Measurements from ENCODE around the gene RHOB.
"Not testable (repeated sequence)": the region's sequence is repeated elsewhere in the genome, so short reads cannot be mapped to it uniquely, and the experiment has no call there.

The RHOB gene

GRCh38 chr2:20422402-20423271 lies 24.2 kb upstream of the RHOB start:
- peak in 1 of 2 experiments; percentile 27 for DNase-seq

DNA sequence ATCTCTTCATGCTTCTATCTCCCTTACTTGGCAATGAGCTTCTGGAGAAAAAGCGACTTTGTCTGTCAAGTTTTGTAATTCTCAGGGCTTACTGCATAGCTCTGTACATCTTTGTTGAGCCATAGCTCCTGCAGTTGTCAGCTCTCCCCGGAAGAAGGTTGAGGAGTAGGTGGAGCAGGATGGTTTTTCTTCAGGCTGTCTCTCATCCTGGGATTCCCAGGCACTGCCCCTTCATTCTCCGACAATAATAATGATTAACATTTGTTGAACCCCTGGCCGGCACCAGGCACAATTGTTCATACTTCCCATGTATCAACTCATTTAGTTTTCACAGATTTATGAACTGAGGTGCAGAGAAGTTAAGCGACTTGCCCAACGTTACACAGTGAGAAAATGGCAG lies 23.5 kb upstream of the RHOB start:
- DNase-seq, result no peak

DNA sequence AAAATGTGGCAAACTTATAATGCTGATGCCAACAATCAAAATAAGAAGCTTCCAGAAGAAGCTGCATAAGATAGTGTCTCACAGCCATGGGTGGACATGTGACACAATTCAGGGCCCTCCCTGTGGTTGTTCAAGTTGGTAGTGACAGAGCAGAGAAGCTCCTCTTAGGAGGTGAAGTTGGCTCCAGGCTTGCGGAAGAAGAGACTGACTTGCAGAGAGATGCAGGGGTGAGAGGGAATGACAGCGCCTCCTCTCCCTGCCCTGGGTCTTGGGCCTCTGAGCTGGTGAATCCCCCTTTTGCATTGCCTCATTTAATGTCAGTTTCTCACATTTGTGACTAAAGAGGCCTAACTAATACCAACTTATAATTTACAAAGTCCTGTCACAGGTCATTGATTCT lies 23.0 kb upstream of the RHOB start:
- no peak for DNase-seq

GRCh38 chr2:20424300-20425290 lies 22.3 kb upstream of the RHOB start:
- no peak for DNase-seq

GRCh38 chr2:20425371-20425881 lies 21.4 kb upstream of the RHOB start:
- DNase-seq, result no peak

DNA sequence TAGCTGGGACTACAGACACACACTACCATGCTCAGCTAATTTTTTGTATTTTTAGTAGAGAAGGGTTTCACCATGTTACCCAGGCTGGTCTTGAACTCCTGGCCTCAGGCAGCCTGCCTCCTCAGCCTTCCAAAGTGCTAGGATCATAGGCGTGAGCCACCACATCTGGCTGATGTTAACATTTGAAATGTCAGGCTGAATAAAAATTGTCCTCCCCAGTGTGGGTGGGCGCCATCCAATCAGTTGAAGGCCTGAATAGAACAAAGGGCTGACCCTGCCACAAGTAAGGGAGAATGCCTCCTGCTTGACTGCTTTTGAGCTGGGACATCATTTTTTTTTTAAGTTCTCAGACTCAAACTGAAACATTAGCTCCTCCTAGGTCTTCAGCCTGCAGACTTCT lies 21.0 kb upstream of the RHOB start:
- DNase-seq, result no peak

GRCh38 chr2:20427931-20428526 lies 18.8 kb upstream of the RHOB start:
- no peak for DNase-seq

GRCh38 chr2:20428717-20429490 lies 18.0 kb upstream of the RHOB start:
- DNase-seq, result no peak

- no peak for DNase-seq
Measured at GRCh38 chr2:20429528-20429927, 17.3 kb upstream of the RHOB start.

GRCh38 chr2:20430035-20430434 lies 16.8 kb upstream of the RHOB start:
- no peak for DNase-seq

GRCh38 chr2:20430461-20431300 lies 16.2 kb upstream of the RHOB start:
- DNase-seq, result no peak

- no peak for DNase-seq
Measured at GRCh38 chr2:20431301-20431698, 15.6 kb upstream of the RHOB start.

DNA sequence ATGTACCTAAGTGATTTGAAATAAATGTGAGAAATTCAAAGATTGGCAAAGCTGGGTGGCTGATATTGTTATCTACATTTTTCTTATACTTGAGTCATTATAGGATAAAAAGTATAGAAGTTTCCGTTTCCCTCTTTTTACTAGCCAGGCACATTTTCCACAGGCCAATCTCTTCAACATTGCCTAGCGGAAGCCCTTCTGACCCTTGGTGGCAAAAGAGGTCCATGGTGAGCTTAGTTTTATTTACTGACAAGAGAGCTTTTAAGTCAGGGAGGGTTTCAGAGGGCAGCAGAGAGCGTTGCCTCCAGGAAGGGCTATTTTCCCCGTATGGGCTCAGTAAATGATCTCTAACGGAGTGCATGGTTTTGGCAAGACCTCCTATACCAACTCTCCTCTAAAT lies 15.1 kb upstream of the RHOB start:
- no peak for DNase-seq

DNA sequence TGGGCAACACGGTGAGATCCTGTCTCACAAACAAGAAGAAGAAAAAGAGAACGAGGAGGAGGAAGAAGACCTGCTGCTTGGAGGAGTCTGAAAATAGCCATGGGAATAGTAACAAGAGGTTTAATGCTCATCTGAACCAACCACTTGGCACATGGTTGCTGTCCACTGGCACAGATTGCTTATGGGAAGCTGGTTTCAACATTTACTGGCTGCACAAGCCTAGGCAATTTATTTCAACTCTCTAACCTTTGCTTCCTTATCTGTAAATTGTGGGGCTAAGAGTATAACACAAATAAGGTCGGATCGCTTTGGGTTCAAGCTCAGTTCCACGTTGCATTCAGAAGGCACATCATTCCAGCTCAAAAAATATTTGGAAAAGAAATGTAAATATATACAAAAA lies 14.2 kb upstream of the RHOB start:
- no peak for DNase-seq

DNA sequence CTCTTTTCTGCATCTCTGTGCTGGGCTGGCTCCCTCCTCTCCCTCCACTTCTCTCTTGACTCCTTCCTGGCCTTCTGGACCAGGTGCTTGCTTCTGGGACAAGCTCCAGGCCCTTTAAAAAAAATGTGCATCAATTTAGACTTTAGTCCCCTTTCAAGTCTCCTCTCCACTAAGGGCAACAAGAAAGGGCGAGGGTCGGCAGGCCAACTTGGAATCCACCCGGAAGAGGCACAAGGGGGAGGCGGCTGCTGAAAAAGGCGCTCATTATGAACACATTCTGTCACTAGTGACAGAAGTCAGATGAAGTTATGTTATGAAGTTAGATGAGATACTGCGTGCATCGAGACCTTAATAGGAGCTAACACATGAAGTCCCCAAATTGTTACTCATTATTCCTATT lies 13.6 kb upstream of the RHOB start:
- no peak for DNase-seq

- no peak for DNase-seq
Measured at GRCh38 chr2:20433946-20434553, 12.8 kb upstream of the RHOB start.

GRCh38 chr2:20434588-20435294 lies 12.1 kb upstream of the RHOB start:
- DNase-seq, result peak; percentile 33 to 77

- DNase-seq, result not testable (repeated sequence)
Measured at GRCh38 chr2:20435456-20435855, 11.4 kb upstream of the RHOB start.

DNA sequence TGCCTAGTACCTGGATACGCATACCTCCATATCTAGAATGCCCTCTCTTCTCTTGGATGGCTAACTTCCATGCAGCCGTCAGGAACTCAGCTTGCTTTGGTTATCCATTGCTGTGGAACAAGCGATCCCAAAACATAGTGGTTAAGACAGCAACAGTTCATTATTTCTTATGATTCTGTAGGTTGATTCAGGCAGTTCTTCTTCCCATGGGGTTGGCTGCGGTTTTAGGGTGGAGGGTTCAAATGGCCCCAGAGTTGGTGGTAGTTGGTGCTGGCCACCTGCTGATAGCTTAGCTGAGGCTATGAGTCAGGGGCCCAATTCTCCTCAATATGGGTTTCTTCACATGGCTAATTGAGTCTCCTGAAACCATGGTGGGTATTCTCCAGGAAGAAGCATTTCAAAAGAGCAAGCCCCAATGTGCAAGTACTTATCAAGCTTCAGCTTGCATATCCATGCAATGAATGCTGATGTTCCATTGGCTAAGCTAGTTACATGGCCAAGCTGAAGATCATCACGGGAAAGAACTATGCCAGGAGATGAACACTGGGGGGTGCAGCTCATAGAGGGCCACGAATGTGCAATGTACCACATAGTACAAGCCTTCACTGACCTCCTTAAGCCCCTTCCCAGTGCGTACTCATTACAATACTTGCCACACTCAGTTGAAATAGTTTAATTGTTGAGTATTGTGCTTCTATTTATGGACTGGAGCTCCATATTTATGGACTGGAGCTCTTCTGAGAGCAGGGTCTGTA lies 10.0 kb upstream of the RHOB start:
- no peak for DNase-seq
